Measurements from ENCODE around the gene CALCOCO1. TPM values are rescaled to one million over a fixed set of nuclear protein-coding genes. Genes with fewer than 3 reads are reported as not detected.

CALCOCO1 gene
- total and polyA plus RNA-seq, 2 of the 8 experiments (the other 6 are each of a cell fraction or from before 2014, with no cell fraction given) = 20.3 to 39.3 TPM

- no peak for TF ChIP-seq CBX8 (IDR thresholded peaks at IDR 0.05; ENCODE audit: borderline replicate concordance, low read depth, low read length)
- TF ChIP-seq POLR2A (IDR thresholded peaks at IDR 0.05; ENCODE audit: control extremely low read depth in 1 of 2, low read depth in 2 of 2, low read length in 2 of 2) = peak in 1 of 2 experiments; percentile 8; a peak in 2 of 3 replicates
- H3K23ac ChIP-seq (ENCODE audit: insufficient read length) = peak overlapping the region; percentile 3
- peak overlapping the region; percentile 43 for H4K5ac ChIP-seq (ENCODE audit: insufficient read length, low read depth, low read length)
- CTCF ChIA-PET (ENCODE audit: partially characterized antibody) = interaction anchor here (0.6 to 3.1 kb wide), 18 partner anchors 9 to 355 kb away, joined by 3 to 21 read pairs (median 4); partner anchors contain the start of gene AAAS
- peak overlapping the region; percentile 92 for H3K56ac ChIP-seq (replicated peaks; ENCODE audit: insufficient read length, low read depth, low read length)
- H3K4ac ChIP-seq (replicated peaks; ENCODE audit: insufficient read length, low read depth, low read length) = peak overlapping the region; percentile 91
- POLR2A ChIA-PET (ENCODE audit: partially characterized antibody) = interaction anchor here (0.6 to 13.5 kb wide), 39 partner anchors 13 to 633 kb away, joined by 3 to 246 read pairs (median 4); partner anchors contain the start of genes ATF7, CBX5, CISTR and HNRNPA1
- DNase-seq (ENCODE audit: low read depth in 1 of 2, low spot score in 2 of 2) (no peak), FAIRE-seq (no peak)
- no peak overlapping the region for H3K14ac ChIP-seq (ENCODE audit: insufficient read length)
- H3K79me1 ChIP-seq (ENCODE audit: low read depth, low read length) = peaks cover 4% of the 10 kb centered on the region
- peak overlapping the region; percentile 27 for H2BK120ac ChIP-seq (replicated peaks; ENCODE audit: low read depth, low read length)
- H2BK20ac ChIP-seq (ENCODE audit: low read length) = 0 out of 2 replicates have a peak overlapping the region, but pooled peaks have one; percentile 82
- H2BK15ac ChIP-seq (ENCODE audit: low read length) = no peak overlapping the region
- 3% methylated on average over 12 of the region's 15 CpGs; no CpG with 5 or more reads in 1 of the 2 experiments for WGBS, 2 experiments (ENCODE audit: extremely low coverage in 1 of 2, insufficient coverage in 1 of 2, insufficient read length in 1 of 2, insufficient replicate concordance in 2 of 2, low coverage in 1 of 2, low lambda C conversion rate in 2 of 2, missing lambda C conversion rate in 1 of 2)
- H3K27me3 ChIP-seq (replicated peaks in 1 of 4; ENCODE audit: control insufficient read depth in 3 of 4, extremely low read depth in 1 of 4, insufficient read depth in 3 of 4, low read length in 3 of 4) = no peaks in the 10 kb centered on the region
- peak overlapping the region; percentile 95; the same call in 1 of the 2 replicates for H4K8ac ChIP-seq (ENCODE audit: extremely low read depth, insufficient read depth, low read length)
- peaks cover 2 to 16% (median 7%) of the 10 kb centered on the region in 4 experiments; a peak in 6 of 7 replicates for H3K4me1 ChIP-seq (replicated peaks in 1 of 4; ENCODE audit: control insufficient read depth in 3 of 4, insufficient read depth in 4 of 4, low read length in 3 of 4)
- no peaks in the 10 kb centered on the region for H4K20me1 ChIP-seq (replicated peaks in 1 of 2; ENCODE audit: control insufficient read depth in 1 of 2, insufficient read depth in 2 of 2, low read length in 2 of 2)
- H3K4me3 ChIP-seq (ENCODE audit: extremely low read depth in 1 of 4, insufficient read depth in 2 of 4, low read depth in 3 of 4, low read length in 4 of 4) = peak overlapping the region; percentile 43 to 86 (median 62)
- H2BK12ac ChIP-seq (ENCODE audit: low read depth, low read length) = peak overlapping the region; percentile 41
- H3K4me2 ChIP-seq (ENCODE audit: insufficient read depth in 1 of 2, low read depth in 2 of 2, low read length in 2 of 2) = peak overlapping the region; percentile 75 to 91
- no peaks in the 10 kb centered on the region for H3K9me3 ChIP-seq (ENCODE audit: insufficient read depth in 2 of 2, low read depth in 1 of 2, low read length in 1 of 2)
- peak overlapping the region; percentile 77; the same call in 1 of the 2 replicates for H3K27ac ChIP-seq (ENCODE audit: low read depth, low read length)
- peak overlapping the region in 3 of 4 experiments; percentile 63 to 98 (median 63); a peak in 5 of 7 replicates for H3K9ac ChIP-seq (replicated peaks in 1 of 4; ENCODE audit: extremely low read depth in 1 of 4, low read depth in 3 of 4, low read length in 3 of 4)
- peaks cover 0 to 22% of the 10 kb centered on the region in 2 experiments; a peak in 2 of 4 replicates for H3K79me2 ChIP-seq (ENCODE audit: control insufficient read depth in 1 of 2, insufficient read depth in 2 of 2, low read length in 2 of 2)
- peaks cover 4 to 22% (median 9%) of the 10 kb centered on the region in 4 experiments; a peak in 5 of 8 replicates for H3K36me3 ChIP-seq (ENCODE audit: control insufficient read depth in 2 of 4, insufficient read depth in 4 of 4, low read length in 3 of 4)
- peak overlapping the region; percentile 79; the same call in 1 of the 2 replicates for H2AFZ ChIP-seq (ENCODE audit: low read length)
- peak overlapping the region; percentile 92 for H2BK5ac ChIP-seq (ENCODE audit: low read depth, low read length)
- peak overlapping the region; percentile 95 for H4K91ac ChIP-seq (replicated peaks; ENCODE audit: insufficient read length, low read length)
- H2AK5ac ChIP-seq (ENCODE audit: low read depth, low read length) = peak overlapping the region; percentile 43; the same call in 1 of the 2 replicates
- H3K18ac ChIP-seq (ENCODE audit: extremely low read depth, low read length) = peak overlapping the region; percentile 32
- H3K23me2 ChIP-seq (ENCODE audit: low read depth, low read length) = peaks cover 9% of the 10 kb centered on the region
Observed at GRCh38 chr12:53676656-53677015, 50.6 kb downstream of the CALCOCO1 start.
